ENCODE measurements around the gene SERPINA6. TPM values are rescaled to one million over a fixed set of nuclear protein-coding genes. Genes with fewer than 3 reads are reported as not detected.

SERPINA6 gene
- total RNA-seq, 1 donor from 2014 or later = not detected

DNA sequence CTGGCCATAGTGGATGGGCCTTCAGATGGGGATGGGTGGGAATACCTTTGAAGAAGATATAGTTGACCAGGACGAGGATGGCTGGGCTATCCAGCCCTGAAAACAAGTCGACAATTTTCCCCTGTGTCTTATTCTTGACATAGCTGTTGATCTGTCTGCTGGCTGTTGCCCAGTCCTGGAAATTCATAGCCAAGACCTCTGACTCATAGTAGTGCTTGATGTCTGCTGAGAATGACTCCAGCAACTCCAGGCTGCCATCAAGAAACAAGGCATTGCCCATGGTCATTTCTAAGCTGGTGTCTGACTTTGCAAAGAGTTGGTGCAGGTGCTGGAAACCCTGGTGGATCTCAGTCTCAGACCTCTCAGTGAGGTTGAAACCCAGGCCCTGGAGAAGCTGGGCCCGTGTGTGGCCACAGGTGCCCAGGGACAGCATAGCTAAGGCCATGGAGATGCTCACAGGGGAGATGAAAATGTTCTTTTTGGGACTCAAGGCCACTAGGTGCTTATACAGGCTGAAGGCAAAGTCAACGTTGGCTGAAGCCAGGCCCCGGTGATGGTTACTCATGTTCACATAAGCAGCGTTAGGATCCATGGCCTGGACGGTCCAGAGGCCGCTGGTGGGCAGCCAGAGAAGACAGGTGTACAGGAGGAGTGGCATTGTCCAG, 9.0 kb downstream of the SERPINA6 start:
- ChIA-PET CTCF (no interaction called here), POLR2A (no interaction called here)
- TF ChIP-seq, protein P1, sequence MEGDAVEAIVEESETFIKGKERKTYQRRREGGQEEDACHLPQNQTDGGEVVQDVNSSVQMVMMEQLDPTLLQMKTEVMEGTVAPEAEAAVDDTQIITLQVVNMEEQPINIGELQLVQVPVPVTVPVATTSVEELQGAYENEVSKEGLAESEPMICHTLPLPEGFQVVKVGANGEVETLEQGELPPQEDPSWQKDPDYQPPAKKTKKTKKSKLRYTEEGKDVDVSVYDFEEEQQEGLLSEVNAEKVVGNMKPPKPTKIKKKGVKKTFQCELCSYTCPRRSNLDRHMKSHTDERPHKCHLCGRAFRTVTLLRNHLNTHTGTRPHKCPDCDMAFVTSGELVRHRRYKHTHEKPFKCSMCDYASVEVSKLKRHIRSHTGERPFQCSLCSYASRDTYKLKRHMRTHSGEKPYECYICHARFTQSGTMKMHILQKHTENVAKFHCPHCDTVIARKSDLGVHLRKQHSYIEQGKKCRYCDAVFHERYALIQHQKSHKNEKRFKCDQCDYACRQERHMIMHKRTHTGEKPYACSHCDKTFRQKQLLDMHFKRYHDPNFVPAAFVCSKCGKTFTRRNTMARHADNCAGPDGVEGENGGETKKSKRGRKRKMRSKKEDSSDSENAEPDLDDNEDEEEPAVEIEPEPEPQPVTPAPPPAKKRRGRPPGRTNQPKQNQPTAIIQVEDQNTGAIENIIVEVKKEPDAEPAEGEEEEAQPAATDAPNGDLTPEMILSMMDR (IDR thresholded peaks at IDR 0.05) = no peak
- intact Hi-C loops (cut with micrococcal nuclease) = no loop called here
- no peak for ATAC-seq (ENCODE audit: low read depth)
- Mint-ChIP-seq H3K9me3 (peaks cover 9% of the 10 kb centered on the region), H3K27ac (no peak overlapping the region), H3K36me3 (ENCODE audit: low read depth) (no peaks in the 10 kb centered on the region), H3K4me3 (no peak overlapping the region), H3K27me3 (no peaks in the 10 kb centered on the region), H3K4me1 (no peaks in the 10 kb centered on the region)
- DNase-seq = no peak

GRCh38 chr14:94312481-94313246, 10.5 kb downstream of the SERPINA6 start:
- TF ChIP-seq, protein P1 (IDR thresholded peaks at IDR 0.05) = no peak
- Mint-ChIP-seq H3K36me3 (ENCODE audit: low read depth) (no peaks in the 10 kb centered on the region), H3K27ac (no peak overlapping the region), H3K4me1 (no peaks in the 10 kb centered on the region), H3K27me3 (no peaks in the 10 kb centered on the region), H3K9me3 (peaks cover 19% of the 10 kb centered on the region), H3K4me3 (no peak overlapping the region)
- CTCF ChIA-PET = no interaction called here
- POLR2A ChIA-PET = no interaction called here
- intact Hi-C loops (cut with micrococcal nuclease) = no loop called here
- ATAC-seq (ENCODE audit: low read depth) (no peak), DNase-seq (no peak)

DNA sequence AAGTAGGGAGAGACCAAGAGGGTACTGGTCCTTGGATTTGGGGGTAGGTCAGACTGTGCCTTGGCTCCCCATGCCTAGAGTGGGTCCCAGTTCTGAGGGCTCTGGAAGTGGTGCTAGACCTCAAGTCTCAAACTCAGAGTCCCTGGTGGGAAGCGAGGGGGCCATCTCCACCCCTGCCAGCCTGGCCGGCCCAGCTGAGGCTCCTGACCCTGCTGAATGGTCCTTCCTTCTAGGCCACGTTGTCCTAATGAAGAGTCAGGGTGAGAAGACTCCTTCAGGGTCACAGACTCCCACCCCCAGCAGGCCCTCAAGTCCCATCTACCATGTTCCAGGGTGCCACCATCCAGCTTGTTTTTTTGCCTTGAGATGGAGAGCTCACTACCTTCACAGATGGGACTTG, 12.9 kb downstream of the SERPINA6 start:
- Mint-ChIP-seq H3K36me3 (ENCODE audit: low read depth) (no peaks in the 10 kb centered on the region), H3K27me3 (no peaks in the 10 kb centered on the region), H3K27ac (no peak overlapping the region), H3K9me3 (peaks cover 21% of the 10 kb centered on the region), H3K4me1 (no peaks in the 10 kb centered on the region), H3K4me3 (no peak overlapping the region)
- intact Hi-C loops (cut with micrococcal nuclease) = no loop called here
- TF ChIP-seq, protein P1 (IDR thresholded peaks at IDR 0.05) = no peak
- POLR2A ChIA-PET = no interaction called here
- CTCF ChIA-PET = no interaction called here
- DNase-seq (no peak), ATAC-seq (ENCODE audit: low read depth) (no peak)

DNA sequence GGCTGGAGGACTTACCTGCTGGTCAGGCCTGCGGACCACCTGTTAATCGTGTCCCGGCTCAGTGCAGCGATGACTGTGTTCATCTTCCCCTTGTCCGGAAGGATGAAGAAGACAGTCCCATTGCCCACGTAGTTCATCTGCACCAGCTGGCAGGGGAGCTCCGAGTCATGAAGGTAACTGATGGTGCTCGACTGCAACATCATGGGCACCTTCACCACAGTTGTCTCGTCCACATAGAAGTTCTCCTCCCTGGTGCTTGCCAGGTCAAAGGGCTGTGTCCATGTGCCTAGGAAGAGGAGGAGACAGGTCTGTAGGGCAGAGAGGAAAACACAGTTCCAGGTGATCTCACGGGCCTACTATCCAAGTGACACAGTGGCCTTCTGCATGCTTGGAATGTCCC, 13.4 kb downstream of the SERPINA6 start:
- intact Hi-C loops (cut with micrococcal nuclease) = no loop called here
- Mint-ChIP-seq H3K9me3 (peaks cover 21% of the 10 kb centered on the region), H3K27me3 (no peaks in the 10 kb centered on the region), H3K27ac (no peak overlapping the region), H3K4me3 (no peak overlapping the region), H3K36me3 (ENCODE audit: low read depth) (no peaks in the 10 kb centered on the region), H3K4me1 (no peaks in the 10 kb centered on the region)
- ATAC-seq (ENCODE audit: low read depth) (no peak), DNase-seq (no peak)
- TF ChIP-seq, protein P1 (IDR thresholded peaks at IDR 0.05) = no peak
- ChIA-PET POLR2A (no interaction called here), CTCF (no interaction called here)

- ChIA-PET CTCF (no interaction called here), POLR2A (no interaction called here)
- ATAC-seq (ENCODE audit: low read depth) = no peak
- Mint-ChIP-seq H3K27me3 (no peaks in the 10 kb centered on the region), H3K9me3 (peaks cover 21% of the 10 kb centered on the region), H3K36me3 (ENCODE audit: low read depth) (no peaks in the 10 kb centered on the region), H3K27ac (no peak overlapping the region), H3K4me3 (no peak overlapping the region), H3K4me1 (no peaks in the 10 kb centered on the region)
- intact Hi-C loops (cut with micrococcal nuclease) = no loop called here
- TF ChIP-seq, protein P1 (IDR thresholded peaks at IDR 0.05) = no peak
- DNase-seq = no peak
Measured at GRCh38 chr14:94307410-94307992, 15.6 kb downstream of the SERPINA6 start.

Data from activated B cell treated with CpG ODN at 0.5 μM for 24 hours (primary cell).